Activated naive CD4-positive, alpha-beta T cell treated with anti-CD3 and anti-CD28 coated beads, Interleukin-2, amount 50 U/mL, for 16 hours (primary cell): ENCODE results near the gene CHEK2.
"Not testable (repeated sequence)": the region's sequence is repeated elsewhere in the genome, so short reads cannot be mapped to it uniquely, and the experiment has no call there.

ENCODE experiments used
- DNase-seq: peaks from one replicate; pipeline ENCODE4 v3.0.0-alpha.2; 2020

The CHEK2 gene

GRCh38 chr22:28741785-28742561 is at the start of gene CHEK2, which contains the start of gene HSCB:
Gene CHEK2 (minus strand): TSS chr22:28741820. CDS start chr22:28734721, 7,099 bp downstream.
Gene HSCB (plus strand): TSS chr22:28742039. CDS start chr22:28742096, 57 bp downstream.
- DNase-seq: peak; percentile 98

GRCh38 chr22:28791124-28791523 is 49.5 kb upstream of the CHEK2 start:
- no peak for DNase-seq

GRCh38 chr22:28788601-28789000 is 47.0 kb upstream of the CHEK2 start:
- DNase-seq: no peak

- no peak for DNase-seq
These were observed 42.4 kb upstream of the CHEK2 start for GRCh38 chr22:28783786-28784671.

GRCh38 chr22:28780296-28780695 is 38.7 kb upstream of the CHEK2 start:
- DNase-seq: no peak

- DNase-seq: no peak
These were observed 38.2 kb upstream of the CHEK2 start for GRCh38 chr22:28779833-28780232.

- no peak for DNase-seq
These were observed 32.8 kb upstream of the CHEK2 start for GRCh38 chr22:28774378-28774777.

- DNase-seq: no peak
These were observed 31.8 kb upstream of the CHEK2 start for GRCh38 chr22:28773461-28773867.

- peak; percentile 93 for DNase-seq
These were observed 31.2 kb upstream of the CHEK2 start, which contains the start of gene CCDC117 for GRCh38 chr22:28772633-28773460. Gene CCDC117 (plus strand): TSS chr22:28772695. CDS start chr22:28772850, 155 bp downstream.

- DNase-seq: no peak
These were observed 29.7 kb upstream of the CHEK2 start for GRCh38 chr22:28771195-28771791.

GRCh38 chr22:28769394-28770085 is 27.9 kb upstream of the CHEK2 start:
- DNase-seq: no peak

GRCh38 chr22:28768701-28769393 is 27.2 kb upstream of the CHEK2 start:
- DNase-seq: no peak

- no peak for DNase-seq
These were observed 25.0 kb upstream of the CHEK2 start for GRCh38 chr22:28766628-28767027.

- DNase-seq: not testable (repeated sequence)
These were observed 20.4 kb upstream of the CHEK2 start for GRCh38 chr22:28762000-28762399.

GRCh38 chr22:28761449-28761755 is 19.8 kb upstream of the CHEK2 start:
- no peak for DNase-seq

GRCh38 chr22:28759861-28760560 is 18.4 kb upstream of the CHEK2 start:
- DNase-seq: no peak

- DNase-seq: not testable (repeated sequence)
These were observed 12.9 kb upstream of the CHEK2 start for GRCh38 chr22:28754512-28754911.

GRCh38 chr22:28750471-28750881 is 8.9 kb upstream of the CHEK2 start:
- no peak for DNase-seq

- no peak for DNase-seq
These were observed 2.2 kb upstream of the CHEK2 start for GRCh38 chr22:28743852-28744251.

- DNase-seq: no peak
These were observed 942 bp upstream of the CHEK2 start for GRCh38 chr22:28742562-28742962.
